ENCODE data around the gene CD248. TPM values are rescaled to one million over a fixed set of nuclear protein-coding genes. Genes with fewer than 3 reads are reported as not detected.
A peak's percentile ranks its signal among the peaks of the same experiment; 100 is the strongest.

The CD248 gene
- total RNA-seq, 2 experiments from 2014 or later: 3.3 to 3.4 TPM

- no peak for TF ChIP-seq CTCF (IDR thresholded peaks at IDR 0.05)
- DNase-seq: no peak
- no peaks in the 10 kb centered on the region for H3K36me3 Mint-ChIP-seq (ENCODE audit: low read depth)
- H3K4me1 Mint-ChIP-seq (ENCODE audit: low read depth): peaks cover 55% of the 10 kb centered on the region
- Histone ChIP-seq H3K4me1 (ENCODE audit: insufficient read depth, low read length) (peaks cover 75% of the 10 kb centered on the region), H3K9me3 (ENCODE audit: control insufficient read depth in 1 of 2, insufficient read depth in 1 of 2, low read length in 2 of 2) (no peaks in the 10 kb centered on the region), H3K27me3 (ENCODE audit: control insufficient read depth in 1 of 2, insufficient read depth in 2 of 2, low read length in 2 of 2) (no peaks in the 10 kb centered on the region), H3K27ac (ENCODE audit: low read depth in 1 of 2, low read length in 2 of 2) (peak overlapping the region in 1 of 2 donors; percentile 91), H3K36me3 (ENCODE audit: insufficient read depth, low read length) (no peaks in the 10 kb centered on the region), H3K4me3 (ENCODE audit: low read length) (no peak overlapping the region)
- intact Hi-C loops (cut with DNase I, micrococcal nuclease): no loop called here
- POLR2A ChIA-PET: interaction anchor here (1.4 to 2.3 kb wide), 6 partner anchors 10 to 70 kb away, joined by 4 to 12 read pairs (median 8); partner anchors contain the start of genes B4GAT1, SLC29A2 and YIF1A
- ATAC-seq (ENCODE audit: poor library complexity): no peak
- no peaks in the 10 kb centered on the region for H3K27me3 Mint-ChIP-seq
- H3K4me3 Mint-ChIP-seq: peak overlapping the region; percentile 72
- CTCF ChIA-PET: interaction anchor here (0.6 kb wide), 1 partner anchor 791 kb away, joined by 4 read pairs; no protein-coding TSS in a partner anchor
- H3K27ac Mint-ChIP-seq: peak overlapping the region; percentile 95
- H3K9me3 Mint-ChIP-seq: no peaks in the 10 kb centered on the region
Observed at GRCh38 chr11:66315921-66316811, 678 bp downstream of the CD248 start.

- H3K27ac Mint-ChIP-seq: peak overlapping the region; percentile 95
Observed at GRCh38 chr11:66315498-66315885, 1.4 kb downstream of the CD248 start.

More at GRCh38 chr11:66315498-66315885, 1.4 kb downstream of the CD248 start:
- POLR2A ChIA-PET: no interaction called here
- H3K27me3 ChIP-seq (ENCODE audit: control insufficient read depth in 1 of 2, insufficient read depth in 2 of 2, low read length in 2 of 2): no peaks in the 10 kb centered on the region
- ATAC-seq (ENCODE audit: poor library complexity): no peak
- H3K4me3 ChIP-seq (ENCODE audit: low read length): no peak overlapping the region
- H3K27me3 Mint-ChIP-seq: no peaks in the 10 kb centered on the region
- H3K4me1 ChIP-seq (ENCODE audit: insufficient read depth, low read length): peaks cover 76% of the 10 kb centered on the region
- TF ChIP-seq CTCF (IDR thresholded peaks at IDR 0.05): no peak
- CTCF ChIA-PET: interaction anchor here (0.6 kb wide), 1 partner anchor 790 kb away, joined by 4 read pairs; no protein-coding TSS in a partner anchor
- no peak for DNase-seq
- H3K4me1 Mint-ChIP-seq (ENCODE audit: low read depth): peaks cover 55% of the 10 kb centered on the region
- no peaks in the 10 kb centered on the region for H3K9me3 Mint-ChIP-seq
- H3K9me3 ChIP-seq (ENCODE audit: control insufficient read depth in 1 of 2, insufficient read depth in 1 of 2, low read length in 2 of 2): no peaks in the 10 kb centered on the region
- H3K4me3 Mint-ChIP-seq: peak overlapping the region; percentile 72
- H3K27ac ChIP-seq (ENCODE audit: low read depth in 1 of 2, low read length in 2 of 2): peak overlapping the region in 1 of 2 donors; percentile 91
- no peaks in the 10 kb centered on the region for H3K36me3 ChIP-seq (ENCODE audit: insufficient read depth, low read length)
- intact Hi-C loops (cut with DNase I, micrococcal nuclease): no loop called here
- H3K36me3 Mint-ChIP-seq (ENCODE audit: low read depth): no peaks in the 10 kb centered on the region

Data from CD4-positive, alpha-beta T cell (primary cell).